IMR-90 (cell line): ENCODE results near the gene SHISA6.

ENCODE experiments used
- BHLHE40 ChIP-seq: fragments of 150-350 bp; IDR thresholded peaks from 2 replicates; pipeline ENCODE4 v1.6.1; 2016; ENCODE audit warnings: mild to moderate bottlenecking, low read depth, low read length
- CEBPB ChIP-seq: IDR thresholded peaks from 2 replicates; pipeline ENCODE4 v1.6.1; 2012; ENCODE audit warnings: low read depth, low read length, improper control_type of control experiment
- CTCF ChIP-seq: conservative IDR thresholded peaks from 2 replicates; pipeline ENCODE4 v1.5.1; 2012; ENCODE audit warnings: mild to moderate bottlenecking, low read depth, low read length, improper control_type of control experiment
- POLR2A ChIP-seq: IDR thresholded peaks from 2 replicates; pipeline ENCODE4 v1.6.1; 2012; ENCODE audit warnings: mild to moderate bottlenecking, low read depth, low read length
- RFX5 ChIP-seq: IDR thresholded peaks from 2 replicates; pipeline ENCODE4 v1.8.0; 2012; ENCODE audit warnings: low read depth, mild to moderate bottlenecking, low read length, moderate library complexity
- USF2 ChIP-seq: fragments of 150-350 bp; IDR thresholded peaks from 2 replicates; pipeline ENCODE4 v1.6.1; 2017; ENCODE audit warnings: mild to moderate bottlenecking, antibody characterized with exemption, low read length, low read depth

- TF ChIP-seq CTCF (no peak), CEBPB (no peak), POLR2A (no peak), BHLHE40 (no peak), RFX5 (no peak), USF2 (no peak)
These were observed 89.8 kb downstream of the SHISA6 start for GRCh38 chr17:11330826-11331225.
